ENCODE data around the gene OTUD5.

OTUD5 gene

DNA sequence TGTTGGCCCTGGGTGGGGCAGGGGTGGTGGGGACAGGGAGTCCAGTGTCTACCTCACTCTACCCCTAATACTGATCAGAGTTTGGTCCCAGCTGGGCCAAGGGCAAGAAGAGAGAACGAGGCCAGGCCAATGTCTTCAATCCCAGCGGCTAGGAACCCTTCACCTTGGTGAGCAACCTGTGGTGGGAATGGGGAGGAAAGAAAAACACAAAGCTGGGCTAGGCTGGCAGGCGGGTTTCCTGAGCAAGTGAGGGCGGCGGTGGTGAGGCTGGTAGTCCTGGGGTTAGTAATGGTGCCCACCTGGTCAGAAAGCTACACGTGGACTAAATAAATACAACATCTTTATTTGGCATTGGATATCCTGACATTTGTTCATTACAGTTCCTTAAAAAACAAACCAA lies 54.1 kb downstream of the OTUD5 start:
- Histone ChIP-seq H3K4me3 (ENCODE audit: low read length) (no peak overlapping the region), H3K36me3 (ENCODE audit: insufficient read depth, low read depth, low read length) (peaks cover 55% of the 10 kb centered on the region), H3K27me3 (ENCODE audit: insufficient read depth, low read length) (no peaks in the 10 kb centered on the region), H3K27ac (ENCODE audit: low read length) (no peak overlapping the region), H3K9me3 (ENCODE audit: insufficient read depth, low read depth, low read length) (no peaks in the 10 kb centered on the region), H3K9ac (ENCODE audit: low read depth, low read length) (no peak overlapping the region), H3K4me1 (ENCODE audit: insufficient read depth, low read length) (no peaks in the 10 kb centered on the region)

DNA sequence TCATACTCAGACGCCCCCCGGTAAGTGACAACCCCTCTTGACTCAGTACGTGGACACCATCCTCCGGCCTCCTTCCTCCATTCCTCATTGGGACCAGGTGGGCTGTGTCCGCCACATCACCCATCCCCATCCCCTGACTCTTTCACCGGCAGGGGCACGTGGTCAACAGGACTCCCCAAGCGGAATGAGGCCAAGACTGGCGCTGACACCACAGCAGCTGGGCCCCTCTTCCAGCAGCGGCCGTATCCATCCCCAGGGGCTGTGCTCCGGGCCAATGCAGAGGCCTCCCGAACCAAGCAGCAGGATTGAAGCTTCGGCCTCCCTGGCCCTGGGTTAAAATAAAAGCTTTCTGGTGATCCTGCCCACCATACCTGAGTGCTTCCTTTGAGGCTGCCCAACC lies 54.6 kb downstream of the OTUD5 start:
- peaks cover 55% of the 10 kb centered on the region for H3K36me3 ChIP-seq (ENCODE audit: insufficient read depth, low read depth, low read length)
- H3K9ac ChIP-seq (ENCODE audit: low read depth, low read length): no peak overlapping the region
- no peaks in the 10 kb centered on the region for H3K27me3 ChIP-seq (ENCODE audit: insufficient read depth, low read length)
- H3K9me3 ChIP-seq (ENCODE audit: insufficient read depth, low read depth, low read length): no peaks in the 10 kb centered on the region
- H3K27ac ChIP-seq (ENCODE audit: low read length): no peak overlapping the region
- no peaks in the 10 kb centered on the region for H3K4me1 ChIP-seq (ENCODE audit: insufficient read depth, low read length)
- H3K4me3 ChIP-seq (ENCODE audit: low read length): no peak overlapping the region

DNA sequence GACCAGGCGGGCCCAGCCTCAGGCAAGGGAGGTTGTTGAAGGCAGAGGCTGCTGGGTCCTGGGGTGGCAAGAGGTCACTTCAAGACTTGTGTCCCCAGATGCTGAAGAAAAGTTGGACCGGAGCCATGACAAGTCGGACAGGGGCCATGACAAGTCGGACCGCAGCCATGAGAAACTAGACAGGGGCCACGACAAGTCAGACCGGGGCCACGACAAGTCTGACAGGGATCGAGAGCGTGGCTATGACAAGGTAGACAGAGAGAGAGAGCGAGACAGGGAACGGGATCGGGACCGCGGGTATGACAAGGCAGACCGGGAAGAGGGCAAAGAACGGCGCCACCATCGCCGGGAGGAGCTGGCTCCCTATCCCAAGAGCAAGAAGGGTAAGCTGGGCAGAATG lies 55.3 kb downstream of the OTUD5 start:
- no peak overlapping the region for H3K27ac ChIP-seq (ENCODE audit: low read length)
- no peaks in the 10 kb centered on the region for H3K4me1 ChIP-seq (ENCODE audit: insufficient read depth, low read length)
- peaks cover 55% of the 10 kb centered on the region for H3K36me3 ChIP-seq (ENCODE audit: insufficient read depth, low read depth, low read length)
- no peak overlapping the region for H3K9ac ChIP-seq (ENCODE audit: low read depth, low read length)
- H3K9me3 ChIP-seq (ENCODE audit: insufficient read depth, low read depth, low read length): no peaks in the 10 kb centered on the region
- H3K27me3 ChIP-seq (ENCODE audit: insufficient read depth, low read length): no peaks in the 10 kb centered on the region
- no peak overlapping the region for H3K4me3 ChIP-seq (ENCODE audit: low read length)

DNA sequence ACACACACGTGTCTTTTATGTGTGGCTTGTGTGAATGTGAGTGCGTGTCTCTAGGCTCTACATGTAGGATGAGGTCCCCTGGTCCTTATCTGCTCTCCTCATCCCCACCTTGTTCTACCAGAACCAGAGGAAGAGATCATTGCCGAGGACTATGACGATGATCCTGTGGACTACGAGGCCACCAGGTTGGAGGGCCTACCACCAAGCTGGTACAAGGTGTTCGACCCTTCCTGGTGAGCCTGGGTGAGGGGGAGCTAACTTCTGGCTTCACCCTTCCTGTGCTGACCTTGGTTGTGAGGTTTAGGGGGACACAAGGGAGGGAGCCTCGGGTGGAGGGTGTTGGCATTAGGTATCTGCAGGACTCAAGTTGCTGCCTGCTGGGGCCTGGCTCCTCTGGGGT lies 56.3 kb downstream of the OTUD5 start:
- no peak overlapping the region for H3K9ac ChIP-seq (ENCODE audit: low read depth, low read length)
- peaks cover 49% of the 10 kb centered on the region for H3K36me3 ChIP-seq (ENCODE audit: insufficient read depth, low read depth, low read length)
- H3K27ac ChIP-seq (ENCODE audit: low read length): no peak overlapping the region
- H3K27me3 ChIP-seq (ENCODE audit: insufficient read depth, low read length): no peaks in the 10 kb centered on the region
- H3K9me3 ChIP-seq (ENCODE audit: insufficient read depth, low read depth, low read length): no peaks in the 10 kb centered on the region
- no peak overlapping the region for H3K4me3 ChIP-seq (ENCODE audit: low read length)
- peaks cover 3% of the 10 kb centered on the region; the same call in 1 of the 2 replicates for H3K4me1 ChIP-seq (ENCODE audit: insufficient read depth, low read length)

DNA sequence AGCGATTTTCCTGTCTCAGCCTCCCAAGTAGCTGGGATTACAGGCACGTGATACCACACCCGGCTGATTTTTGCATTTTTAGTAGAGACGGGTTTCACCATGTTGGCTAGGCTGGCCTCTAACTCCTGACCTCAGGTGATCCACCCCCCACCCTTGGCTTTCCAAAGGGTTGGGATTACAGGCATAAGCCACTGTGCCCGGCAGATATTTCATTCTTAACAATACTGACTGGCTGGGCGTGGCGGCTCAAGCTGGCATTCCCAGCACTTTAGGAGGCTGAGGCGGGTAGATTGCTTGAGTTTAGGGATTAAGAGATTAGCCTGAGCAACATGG lies 58.4 kb downstream of the OTUD5 start:
- Histone ChIP-seq H3K4me3 (ENCODE audit: low read length) (no peak overlapping the region), H3K4me1 (ENCODE audit: insufficient read depth, low read length) (peaks cover 3% of the 10 kb centered on the region; the same call in 1 of the 2 replicates), H3K9ac (ENCODE audit: low read depth, low read length) (no peak overlapping the region), H3K9me3 (ENCODE audit: insufficient read depth, low read depth, low read length) (no peaks in the 10 kb centered on the region), H3K27ac (ENCODE audit: low read length) (no peak overlapping the region), H3K36me3 (ENCODE audit: insufficient read depth, low read depth, low read length) (peaks cover 56% of the 10 kb centered on the region), H3K27me3 (ENCODE audit: insufficient read depth, low read length) (no peaks in the 10 kb centered on the region)

DNA sequence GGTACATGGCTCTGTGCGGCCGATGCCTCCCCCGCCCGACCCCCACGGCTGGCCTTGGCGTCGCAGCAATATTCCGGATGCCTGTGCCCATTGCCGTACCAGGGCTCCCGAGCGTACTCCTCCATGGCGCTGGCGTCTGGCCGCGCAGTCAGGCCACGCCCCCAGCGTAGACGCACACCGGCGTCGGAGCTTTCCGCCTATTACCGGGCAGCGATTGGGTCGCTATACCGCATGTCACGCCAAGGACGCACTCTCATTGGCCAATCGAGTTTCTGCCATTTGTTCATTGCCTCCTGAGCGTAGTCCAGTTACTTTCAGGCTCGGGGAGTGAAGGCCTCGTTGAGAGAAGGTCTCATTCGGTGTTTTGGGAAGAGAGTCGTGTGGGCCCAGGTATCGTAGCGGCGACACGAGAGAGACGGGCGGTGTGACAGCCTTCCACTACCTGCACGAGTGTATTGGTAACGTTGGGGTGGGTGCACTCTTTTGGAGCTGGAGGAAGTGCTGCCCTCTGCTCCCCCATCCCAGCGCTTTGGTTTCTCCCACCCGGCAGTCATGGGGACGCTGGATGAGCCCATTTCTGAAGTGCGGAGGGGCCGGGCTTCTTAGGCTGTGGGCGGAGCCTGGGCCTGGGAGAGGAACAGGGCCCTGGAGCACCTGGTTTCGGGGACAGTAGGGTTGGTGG lies 59.6 kb downstream of the OTUD5 start, which contains the start of the genes PQBP1 and TIMM17B:
Gene PQBP1, plus strand, starts transcription at position 306 of the 682 bp plus-strand sequence. CDS start 580 bp downstream, outside the sequence.
Gene TIMM17B, minus strand, starts transcription at position 144 of the 682 bp plus-strand sequence. Its CDS starts 19 bp downstream, at position 125.
- H3K27ac ChIP-seq (ENCODE audit: low read length): peak within 1 kb of the TSS; percentile 27
- peak within 1 kb of the TSS; percentile 91 for H3K4me3 ChIP-seq (ENCODE audit: low read length)
- H3K9ac ChIP-seq (ENCODE audit: low read depth, low read length): peak within 1 kb of the TSS; percentile 92
- no peaks in the 10 kb centered on the region for H3K9me3 ChIP-seq (ENCODE audit: insufficient read depth, low read depth, low read length)
- no peaks in the 10 kb centered on the region for H3K27me3 ChIP-seq (ENCODE audit: insufficient read depth, low read length)
- peaks cover 53% of the 10 kb centered on the region for H3K36me3 ChIP-seq (ENCODE audit: insufficient read depth, low read depth, low read length)
- peaks cover 3% of the 10 kb centered on the region; the same call in 1 of the 2 replicates for H3K4me1 ChIP-seq (ENCODE audit: insufficient read depth, low read length)

DNA sequence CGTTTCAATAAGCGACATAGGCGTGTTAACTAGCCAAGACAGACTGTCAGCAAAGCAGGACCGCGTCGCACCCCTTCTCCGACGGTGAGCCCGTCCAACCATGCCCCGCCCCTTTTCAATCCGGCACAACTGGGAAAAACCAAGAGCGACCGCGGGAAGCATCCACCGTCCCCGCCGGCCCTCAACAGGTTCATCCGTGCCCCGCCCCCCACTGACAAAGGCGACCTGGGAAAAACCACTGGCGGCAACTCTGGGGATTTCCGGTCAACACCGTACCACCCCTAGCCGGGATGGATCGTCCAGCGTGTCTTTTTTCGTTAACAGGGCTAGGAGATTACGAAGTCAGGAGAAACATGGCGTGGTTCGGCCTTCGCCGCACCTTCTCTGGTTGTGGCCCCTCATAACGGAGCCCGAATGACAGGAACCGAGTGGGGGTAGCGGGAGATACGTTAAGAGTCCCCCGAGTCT lies 60.2 kb downstream of the OTUD5 start:
- Histone ChIP-seq H3K27me3 (ENCODE audit: insufficient read depth, low read length) (no peaks in the 10 kb centered on the region), H3K27ac (ENCODE audit: low read length) (peak overlapping the region; percentile 27), H3K4me3 (ENCODE audit: low read length) (peak overlapping the region; percentile 91), H3K9ac (ENCODE audit: low read depth, low read length) (peak overlapping the region; percentile 92), H3K36me3 (ENCODE audit: insufficient read depth, low read depth, low read length) (peaks cover 47% of the 10 kb centered on the region), H3K9me3 (ENCODE audit: insufficient read depth, low read depth, low read length) (no peaks in the 10 kb centered on the region), H3K4me1 (ENCODE audit: insufficient read depth, low read length) (peaks cover 3% of the 10 kb centered on the region; the same call in 1 of the 2 replicates)

DNA sequence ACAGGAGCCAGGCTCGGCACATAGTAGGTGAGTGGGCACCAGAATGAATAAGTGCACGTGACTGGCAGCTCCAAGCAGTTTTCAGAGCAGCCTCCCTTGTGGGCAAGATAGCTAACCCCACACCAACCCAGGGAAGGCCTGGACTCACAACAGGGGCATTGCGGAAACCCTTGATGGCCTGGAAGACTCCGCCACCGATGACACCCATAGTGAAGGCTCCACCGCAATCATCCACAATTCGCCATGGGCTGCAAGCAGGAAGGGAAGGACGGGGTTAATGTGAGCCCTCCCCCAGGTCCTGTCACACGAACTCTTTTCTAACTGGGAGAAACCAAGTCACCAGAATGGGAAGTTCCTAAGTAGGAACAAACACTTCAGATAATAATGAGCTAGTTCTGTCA lies 60.8 kb downstream of the OTUD5 start:
- Histone ChIP-seq H3K27me3 (ENCODE audit: insufficient read depth, low read length) (no peaks in the 10 kb centered on the region), H3K9me3 (ENCODE audit: insufficient read depth, low read depth, low read length) (no peaks in the 10 kb centered on the region), H3K4me1 (ENCODE audit: insufficient read depth, low read length) (peaks cover 3% of the 10 kb centered on the region; the same call in 1 of the 2 replicates), H3K4me3 (ENCODE audit: low read length) (peak overlapping the region; percentile 91), H3K9ac (ENCODE audit: low read depth, low read length) (peak overlapping the region; percentile 92), H3K36me3 (ENCODE audit: insufficient read depth, low read depth, low read length) (peaks cover 41% of the 10 kb centered on the region), H3K27ac (ENCODE audit: low read length) (no peak overlapping the region)

DNA sequence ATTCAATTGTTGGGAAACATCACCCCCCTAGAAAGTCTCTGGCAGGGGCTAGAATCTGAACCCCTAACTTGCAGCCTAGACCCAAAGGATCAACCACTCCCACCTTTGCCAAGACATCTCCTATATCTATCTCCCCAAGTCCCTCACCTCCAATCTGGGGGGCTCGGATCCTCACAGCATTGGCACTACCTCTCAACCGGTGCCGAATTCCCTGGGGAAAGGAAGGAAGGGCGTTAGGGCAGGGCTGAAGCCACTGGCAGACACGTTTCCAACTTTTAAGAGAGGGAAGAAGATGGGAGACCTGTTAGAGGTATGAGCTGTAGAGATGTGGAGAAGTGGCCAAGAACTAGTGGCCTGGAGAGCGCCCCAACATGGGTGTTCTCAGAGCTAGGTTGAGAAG lies 62.5 kb downstream of the OTUD5 start:
- peaks cover 32% of the 10 kb centered on the region; the same call in 1 of the 2 replicates for H3K36me3 ChIP-seq (ENCODE audit: insufficient read depth, low read depth, low read length)
- no peak overlapping the region for H3K4me3 ChIP-seq (ENCODE audit: low read length)
- H3K9me3 ChIP-seq (ENCODE audit: insufficient read depth, low read depth, low read length): no peaks in the 10 kb centered on the region
- H3K9ac ChIP-seq (ENCODE audit: low read depth, low read length): no peak overlapping the region
- no peaks in the 10 kb centered on the region for H3K27me3 ChIP-seq (ENCODE audit: insufficient read depth, low read length)
- H3K4me1 ChIP-seq (ENCODE audit: insufficient read depth, low read length): peaks cover 3% of the 10 kb centered on the region; the same call in 1 of the 2 replicates
- H3K27ac ChIP-seq (ENCODE audit: low read length): no peak overlapping the region

DNA sequence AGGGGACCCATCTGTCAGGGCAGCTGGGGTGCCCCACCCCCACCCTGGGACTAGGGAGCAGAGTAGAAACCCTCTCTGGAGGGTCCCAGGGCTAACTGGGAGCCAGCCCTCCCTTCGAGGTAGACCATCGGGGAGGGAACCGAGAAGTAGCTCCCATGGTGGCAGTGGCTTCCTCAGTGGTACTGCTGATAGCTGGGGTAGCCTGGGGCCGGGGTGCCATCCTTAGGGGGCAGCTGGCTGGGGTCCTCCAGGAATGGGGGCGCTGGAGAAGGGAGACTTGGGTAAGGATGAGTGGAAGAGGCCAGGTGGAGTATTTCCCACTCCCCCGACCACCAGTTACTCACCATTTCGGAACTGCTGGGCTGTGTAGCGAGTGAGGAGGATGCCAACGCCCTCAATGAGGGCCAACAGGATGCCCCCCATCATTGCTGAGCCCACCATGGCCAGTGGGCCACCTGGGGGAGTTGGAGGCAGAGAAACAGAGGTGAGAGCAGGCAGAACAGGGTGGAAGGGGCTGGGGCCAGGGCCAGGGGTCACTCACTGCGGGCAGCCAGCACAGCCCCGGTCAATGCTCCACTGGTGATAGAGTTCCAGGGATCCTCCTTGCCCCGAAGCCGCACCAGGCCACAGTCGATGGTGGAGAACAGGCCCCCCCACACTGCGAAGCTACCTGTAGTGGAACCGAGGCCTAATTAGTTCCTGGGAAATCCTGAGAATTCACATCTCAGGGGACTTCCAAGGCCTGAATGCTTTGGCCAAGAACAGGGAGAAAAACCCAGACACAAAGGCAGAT lies 63.7 kb downstream of the OTUD5 start:
- H3K9me3 ChIP-seq (ENCODE audit: insufficient read depth, low read depth, low read length): no peaks in the 10 kb centered on the region
- no peak overlapping the region for H3K4me3 ChIP-seq (ENCODE audit: low read length)
- peaks cover 3% of the 10 kb centered on the region; the same call in 1 of the 2 replicates for H3K4me1 ChIP-seq (ENCODE audit: insufficient read depth, low read length)
- H3K9ac ChIP-seq (ENCODE audit: low read depth, low read length): no peak overlapping the region
- peaks cover 24% of the 10 kb centered on the region; the same call in 1 of the 2 replicates for H3K36me3 ChIP-seq (ENCODE audit: insufficient read depth, low read depth, low read length)
- no peaks in the 10 kb centered on the region for H3K27me3 ChIP-seq (ENCODE audit: insufficient read depth, low read length)
- H3K27ac ChIP-seq (ENCODE audit: low read length): no peak overlapping the region

DNA sequence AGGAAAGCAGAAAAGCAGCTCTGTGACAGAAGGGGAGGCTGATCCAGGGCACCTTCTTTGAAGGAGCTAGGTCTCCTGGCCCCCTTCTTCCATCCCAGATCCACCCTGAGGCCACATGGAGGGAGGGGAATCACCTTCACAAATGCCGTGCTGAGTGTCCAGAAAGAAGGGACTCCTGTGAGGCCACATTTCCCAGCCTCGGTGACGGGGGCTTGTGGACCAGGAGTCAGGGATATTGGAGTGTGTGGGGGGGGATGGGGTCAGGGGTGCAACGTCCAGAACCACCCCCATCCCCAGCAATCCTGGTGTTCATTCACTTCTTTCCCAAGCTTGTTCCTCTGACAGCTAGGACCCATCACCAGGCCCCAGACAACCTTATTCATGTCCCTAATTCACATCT lies 64.5 kb downstream of the OTUD5 start:
- Histone ChIP-seq H3K4me3 (ENCODE audit: low read length) (no peak overlapping the region), H3K4me1 (ENCODE audit: insufficient read depth, low read length) (peaks cover 3% of the 10 kb centered on the region; the same call in 1 of the 2 replicates), H3K36me3 (ENCODE audit: insufficient read depth, low read depth, low read length) (peaks cover 24% of the 10 kb centered on the region; the same call in 1 of the 2 replicates), H3K27ac (ENCODE audit: low read length) (no peak overlapping the region), H3K27me3 (ENCODE audit: insufficient read depth, low read length) (no peaks in the 10 kb centered on the region), H3K9ac (ENCODE audit: low read depth, low read length) (no peak overlapping the region), H3K9me3 (ENCODE audit: insufficient read depth, low read depth, low read length) (no peaks in the 10 kb centered on the region)
